Natural killer cell (primary cell): ENCODE data around the gene CD27. TPM values are rescaled to one million over a fixed set of nuclear protein-coding genes. Genes with fewer than 3 reads are reported as not detected.

Experiments used
- ATAC-seq, 3 donors: fragments of 150-1000 bp in 2 of 3; fragments of 200-7000 bp in 1 of 3; cut with Tn5 transposase; 1 replicate in 1 of 3; 2 replicates in 2 of 3; pipeline ENCODE4 v1.10.0; 2021; ENCODE audit warnings: mild to moderate bottlenecking in 2 of 3, moderate library complexity in 2 of 3
- DNase-seq, 2 donors: peaks; one replicate each; pipeline versions ENCODE4 v3.0.0 to v3.0.0-alpha.2; 2013 to 2021; ENCODE audit warnings: mixed read lengths in 1 of 2
- H3K27ac ChIP-seq: one replicate; pipeline ENCODE4 v1.5.1; 2013; ENCODE audit warnings: mild to moderate bottlenecking, low read length
- H3K27me3 ChIP-seq: one replicate; pipeline ENCODE4 v1.6.1; 2013; ENCODE audit warnings: low read length; ENCODE audit not compliant: control insufficient read depth, insufficient read depth
- H3K36me3 ChIP-seq: one replicate; pipeline ENCODE4 v1.6.1; 2013; ENCODE audit warnings: low read length; ENCODE audit not compliant: control insufficient read depth, insufficient read depth
- H3K4me1 ChIP-seq: one replicate; pipeline ENCODE4 v1.6.1; 2013; ENCODE audit warnings: low read length; ENCODE audit not compliant: control insufficient read depth, insufficient read depth
- H3K4me3 ChIP-seq: one replicate; pipeline ENCODE4 v1.5.1; 2013; ENCODE audit warnings: low read length
- H3K9me3 ChIP-seq: one replicate; pipeline ENCODE4 v1.6.1; 2013; ENCODE audit warnings: low read length; ENCODE audit not compliant: control insufficient read depth, insufficient read depth
- H3K27ac Mint-ChIP-seq, 2 donors: one replicate each; pipeline ENCODE4 v1.8.0; 2022; ENCODE audit warnings: mild to moderate bottlenecking in 2 of 2, mixed read lengths in 2 of 2, moderate library complexity in 1 of 2
- H3K27me3 Mint-ChIP-seq, 2 donors: one replicate each; pipeline ENCODE4 v1.8.0; 2022; ENCODE audit warnings: low read depth in 2 of 2, mixed read lengths in 2 of 2
- H3K36me3 Mint-ChIP-seq: one replicate; pipeline ENCODE4 v1.8.0; 2022; ENCODE audit warnings: mixed read lengths
- H3K4me1 Mint-ChIP-seq, 2 donors: one replicate each; pipeline ENCODE4 v1.8.0; 2022; ENCODE audit warnings: mixed read lengths in 2 of 2
- H3K4me3 Mint-ChIP-seq: one replicate; pipeline ENCODE4 v1.8.0; 2022; ENCODE audit warnings: mild to moderate bottlenecking, moderate library complexity, mixed read lengths
- H3K9me3 Mint-ChIP-seq, 2 donors: one replicate each; pipeline ENCODE4 v1.8.0; 2022; ENCODE audit warnings: mixed read lengths in 2 of 2
- CTCF ChIP-seq: fragments of 200-600 bp; IDR thresholded peaks from one replicate; pipeline ENCODE4 v1.8.0; 2022; ENCODE audit warnings: antibody characterized with exemption
- WGBS: methylation state at CpG from one replicate; pipeline ENCODE4 v1.1.7; 2013; ENCODE audit warnings: missing lambda C conversion rate; ENCODE audit not compliant: insufficient coverage; 5-methylcytosine and 5-hydroxymethylcytosine counted together
- intact Hi-C: fragments of 100-400 bp; cut with micrococcal nuclease; formaldehyde crosslinking; loops from one replicate; pipeline ENCODE4 v1.14.2; 2022
- total RNA-seq, 4 donors: library from RNA; stranded (reverse); fragments of 120-200 nt in 1 of 4; gene quantifications; one replicate each; pipeline versions ENCODE4 v1.2.3 to v1.2.4, GENCODE V29; 2013 to 2022

The CD27 gene
- total RNA-seq, 3 donors from 2014 or later (not counting 1 experiment from before 2014, with no cell fraction given) = 2.7 to 13.7 (median 3.1) TPM

GRCh38 chr12:6444031-6444430 lies 724 bp upstream of the CD27 start:
- no peaks in the 10 kb centered on the region for H3K36me3 ChIP-seq
- Mint-ChIP-seq H3K27ac (peak overlapping the region in 1 of 2 donors; percentile 79), H3K4me1 (peaks cover 9 to 28% of the 10 kb centered on the region in 2 donors), H3K27me3 (no peaks in the 10 kb centered on the region), H3K4me3 (peak overlapping the region; percentile 11), H3K36me3 (no peaks in the 10 kb centered on the region), H3K9me3 (no peaks in the 10 kb centered on the region)
- no peak for TF ChIP-seq CTCF
- DNase-seq (no peak), ATAC-seq (no peak)
- peak overlapping the region; percentile 61 for H3K27ac ChIP-seq
- H3K27me3 ChIP-seq = no peaks in the 10 kb centered on the region
- intact Hi-C loops = no loop called here
- 38% methylated on average over 3 of the region's 4 CpGs for WGBS
- H3K9me3 ChIP-seq = no peaks in the 10 kb centered on the region
- H3K4me1 ChIP-seq = peaks cover 46% of the 10 kb centered on the region
- H3K4me3 ChIP-seq = no peak overlapping the region

GRCh38 chr12:6450091-6450868 lies 5.5 kb downstream of the CD27 start:
- H3K9me3 ChIP-seq = no peaks in the 10 kb centered on the region
- no peak for ATAC-seq
- H3K36me3 Mint-ChIP-seq = no peaks in the 10 kb centered on the region
- no peaks in the 10 kb centered on the region for H3K27me3 Mint-ChIP-seq
- H3K9me3 Mint-ChIP-seq = no peaks in the 10 kb centered on the region
- H3K27ac ChIP-seq = peak overlapping the region; percentile 98
- 93% methylated on average over 16 of the region's 16 CpGs for WGBS
- intact Hi-C loops = loop anchor here (5.0 kb wide), 1 partner anchor 42 kb away; the partner anchor contains the start of genes MRPL51 and NCAPD2
- peak overlapping the region; percentile 100 for H3K27ac Mint-ChIP-seq
- TF ChIP-seq CTCF = no peak
- peaks cover 58% of the 10 kb centered on the region for H3K4me1 ChIP-seq
- H3K36me3 ChIP-seq = peaks cover 22% of the 10 kb centered on the region
- H3K4me1 Mint-ChIP-seq = peaks cover 33 to 49% of the 10 kb centered on the region in 2 donors
- no peak for DNase-seq
- H3K4me3 Mint-ChIP-seq = peak overlapping the region; percentile 100
- H3K4me3 ChIP-seq = no peak overlapping the region
- H3K27me3 ChIP-seq = no peaks in the 10 kb centered on the region

GRCh38 chr12:6450869-6451347 lies 6.2 kb downstream of the CD27 start:
- Histone ChIP-seq H3K27me3 (no peaks in the 10 kb centered on the region), H3K36me3 (peaks cover 24% of the 10 kb centered on the region), H3K4me3 (peak overlapping the region; percentile 89), H3K4me1 (peaks cover 56% of the 10 kb centered on the region), H3K9me3 (no peaks in the 10 kb centered on the region), H3K27ac (peak overlapping the region; percentile 98)
- intact Hi-C loops = loop anchor here (5.0 kb wide), 1 partner anchor 41 kb away; the partner anchor contains the start of genes MRPL51 and NCAPD2
- Mint-ChIP-seq H3K4me1 (peaks cover 33 to 46% of the 10 kb centered on the region in 2 donors), H3K27ac (peak overlapping the region; percentile 100), H3K36me3 (no peaks in the 10 kb centered on the region), H3K27me3 (no peaks in the 10 kb centered on the region), H3K9me3 (no peaks in the 10 kb centered on the region), H3K4me3 (peak overlapping the region; percentile 100)
- ATAC-seq (peak in 1 of 3 donors; percentile 2), DNase-seq (no peak)
- no peak for TF ChIP-seq CTCF
- WGBS = 29% methylated on average over 11 of the region's 11 CpGs
